Endodermal cell (in vitro differentiated cells): ENCODE data around the gene ZFP57. TPM values are rescaled to one million over a fixed set of nuclear protein-coding genes. Genes with fewer than 3 reads are reported as not detected.

ENCODE experiments used
- DNase-seq: peaks from one replicate; pipeline ENCODE4 v3.0.0-alpha.2; 2017
- H3K27ac ChIP-seq: 2 replicates; pipeline ENCODE4 v1.5.1; 2013; ENCODE audit warnings: mild to moderate bottlenecking, low read depth, low read length, moderate library complexity
- H3K27me3 ChIP-seq: 2 replicates; pipeline ENCODE4 v1.6.1; 2013; ENCODE audit warnings: mild to moderate bottlenecking, low read length, moderate library complexity; ENCODE audit not compliant: insufficient read depth, control insufficient read depth, poor library complexity, severe bottlenecking
- H3K36me3 ChIP-seq: 2 replicates; pipeline ENCODE4 v1.7.0; 2013; ENCODE audit warnings: mild to moderate bottlenecking, low read length, moderate library complexity; ENCODE audit not compliant: control insufficient read depth, insufficient read depth
- H3K4me1 ChIP-seq: one replicate; pipeline ENCODE4 v1.7.0; 2013; ENCODE audit warnings: low read length; ENCODE audit not compliant: control insufficient read depth, insufficient read depth
- H3K4me3 ChIP-seq: 2 replicates; pipeline ENCODE4 v1.5.1; 2013; ENCODE audit warnings: mild to moderate bottlenecking, low read length, moderate library complexity
- H3K9ac ChIP-seq: 2 replicates; pipeline ENCODE4 v1.6.1; 2013; ENCODE audit warnings: mild to moderate bottlenecking, low read length, moderate library complexity; ENCODE audit not compliant: poor library complexity, severe bottlenecking; ENCODE audit errors: extremely low read depth
- H3K9me3 ChIP-seq: 2 replicates; pipeline ENCODE4 v1.6.1; 2013; ENCODE audit warnings: mild to moderate bottlenecking, low read length, moderate library complexity; ENCODE audit not compliant: control insufficient read depth
- H3K27ac Mint-ChIP-seq: 2 replicates; pipeline ENCODE4 v1.8.0; 2020; ENCODE audit warnings: mixed read lengths
- H3K27me3 Mint-ChIP-seq: 2 replicates; pipeline ENCODE4 v1.8.0; 2021; ENCODE audit warnings: mild to moderate bottlenecking, mixed read lengths; ENCODE audit not compliant: insufficient read depth
- H3K36me3 Mint-ChIP-seq: 2 replicates; pipeline ENCODE4 v1.8.0; 2020; ENCODE audit warnings: low read depth, mixed read lengths
- H3K4me1 Mint-ChIP-seq: 2 replicates; pipeline ENCODE4 v1.8.0; 2020; ENCODE audit warnings: mixed read lengths
- H3K4me3 Mint-ChIP-seq: 2 replicates; pipeline ENCODE4 v1.8.0; 2020; ENCODE audit warnings: mild to moderate bottlenecking, moderate library complexity, mixed read lengths
- H3K9me3 Mint-ChIP-seq: 2 replicates; pipeline ENCODE4 v1.8.0; 2020; ENCODE audit warnings: mild to moderate bottlenecking, mixed read lengths
- WGBS, 2 experiments: methylation state at CpG; one replicate each; pipeline versions ENCODE4 v1.1.5 to v1.1.7; 2013; ENCODE audit warnings: missing lambda C conversion rate in 2 of 2, mixed read lengths in 1 of 2; ENCODE audit not compliant: insufficient coverage in 1 of 2, insufficient read length in 1 of 2; 5-methylcytosine and 5-hydroxymethylcytosine counted together
- total RNA-seq, 2 donors: library from RNA; stranded (reverse); fragmentation: NEBNext Ultra II Directional in 1 of 2; extraction: Animal tissue kit (Norgen Biotek cat#: 25700) in 1 of 2; gene quantifications; 2 replicates in 1 of 2; 3 replicates in 1 of 2; pipeline ENCODE4 v1.2.1, GENCODE V29; 2021
- TF ChIP-seq, protein P1 (sequence below): fragments of 200-600 bp; sonication (generic); conservative IDR thresholded peaks from 2 replicates; pipeline ENCODE4 v1.5.0; 2021; ENCODE audit warnings: antibody characterized with exemption, mild to moderate bottlenecking

Gene ZFP57
- total RNA-seq, 2 donors from 2014 or later: 0.24 to 0.59 TPM

- H3K4me1 Mint-ChIP-seq: peaks cover 62% of the 10 kb centered on the region
- H3K9ac ChIP-seq: no peak overlapping the region
Observed at GRCh38 chr6:29624520-29624961, 56.4 kb downstream of the ZFP57 start.

More at GRCh38 chr6:29624520-29624961, 56.4 kb downstream of the ZFP57 start:
- WGBS, 2 experiments: 5 to 7% methylated on average over 3 of the region's 3 CpGs
- Mint-ChIP-seq H3K36me3 (peaks cover 42% of the 10 kb centered on the region), H3K27ac (peak overlapping the region; percentile 62), H3K4me3 (peak overlapping the region; percentile 69), H3K9me3 (no peaks in the 10 kb centered on the region), H3K27me3 (peaks cover 2% of the 10 kb centered on the region)
- Histone ChIP-seq H3K4me1 (peaks cover 15% of the 10 kb centered on the region), H3K4me3 (peak overlapping the region; percentile 46), H3K36me3 (peaks cover 20% of the 10 kb centered on the region), H3K9me3 (no peaks in the 10 kb centered on the region), H3K27me3 (no peaks in the 10 kb centered on the region), H3K27ac (peak overlapping the region; percentile 40)
- TF ChIP-seq, protein P1, sequence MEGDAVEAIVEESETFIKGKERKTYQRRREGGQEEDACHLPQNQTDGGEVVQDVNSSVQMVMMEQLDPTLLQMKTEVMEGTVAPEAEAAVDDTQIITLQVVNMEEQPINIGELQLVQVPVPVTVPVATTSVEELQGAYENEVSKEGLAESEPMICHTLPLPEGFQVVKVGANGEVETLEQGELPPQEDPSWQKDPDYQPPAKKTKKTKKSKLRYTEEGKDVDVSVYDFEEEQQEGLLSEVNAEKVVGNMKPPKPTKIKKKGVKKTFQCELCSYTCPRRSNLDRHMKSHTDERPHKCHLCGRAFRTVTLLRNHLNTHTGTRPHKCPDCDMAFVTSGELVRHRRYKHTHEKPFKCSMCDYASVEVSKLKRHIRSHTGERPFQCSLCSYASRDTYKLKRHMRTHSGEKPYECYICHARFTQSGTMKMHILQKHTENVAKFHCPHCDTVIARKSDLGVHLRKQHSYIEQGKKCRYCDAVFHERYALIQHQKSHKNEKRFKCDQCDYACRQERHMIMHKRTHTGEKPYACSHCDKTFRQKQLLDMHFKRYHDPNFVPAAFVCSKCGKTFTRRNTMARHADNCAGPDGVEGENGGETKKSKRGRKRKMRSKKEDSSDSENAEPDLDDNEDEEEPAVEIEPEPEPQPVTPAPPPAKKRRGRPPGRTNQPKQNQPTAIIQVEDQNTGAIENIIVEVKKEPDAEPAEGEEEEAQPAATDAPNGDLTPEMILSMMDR: no peak
- DNase-seq: peak; percentile 85

Other genes with a start within 250 kb of the ZFP57 start
- not detected for gene OR10C1, start 241.8 kb downstream of the ZFP57 start, total RNA-seq
- not detected for gene OR11A1, start 224.1 kb downstream of the ZFP57 start, total RNA-seq
- gene OR2H1, start 224.0 kb downstream of the ZFP57 start, total RNA-seq: not detected
- gene MAS1L, start 193.2 kb downstream of the ZFP57 start, total RNA-seq: not detected
- gene UBD, start 121.4 kb downstream of the ZFP57 start, total RNA-seq: not detected
- gene OR2H2, start 96.0 kb downstream of the ZFP57 start, total RNA-seq: not detected
- 10 to 100 TPM; 81.8 to 99.1 TPM for gene GABBR1, start 48.0 kb downstream of the ZFP57 start, total RNA-seq
- not detected for gene MOG, start 24.1 kb downstream of the ZFP57 start, total RNA-seq
- 1 to 10 TPM in 1 of 2 donors, under 1 TPM in 1; 0.48 to 3.9 TPM for gene HLA-F, start 42.3 kb upstream of the ZFP57 start, total RNA-seq
- 1 to 10 TPM in 1 of 2 donors, under 1 TPM in 1; 0.58 to 1.1 TPM for gene HLA-G, start 146.7 kb upstream of the ZFP57 start, total RNA-seq